ENCODE results near the gene NFATC1.
"Not testable (repeated sequence)": the region's sequence is repeated elsewhere in the genome, so short reads cannot be mapped to it uniquely, and the experiment has no call there.

NFATC1 gene

DNA sequence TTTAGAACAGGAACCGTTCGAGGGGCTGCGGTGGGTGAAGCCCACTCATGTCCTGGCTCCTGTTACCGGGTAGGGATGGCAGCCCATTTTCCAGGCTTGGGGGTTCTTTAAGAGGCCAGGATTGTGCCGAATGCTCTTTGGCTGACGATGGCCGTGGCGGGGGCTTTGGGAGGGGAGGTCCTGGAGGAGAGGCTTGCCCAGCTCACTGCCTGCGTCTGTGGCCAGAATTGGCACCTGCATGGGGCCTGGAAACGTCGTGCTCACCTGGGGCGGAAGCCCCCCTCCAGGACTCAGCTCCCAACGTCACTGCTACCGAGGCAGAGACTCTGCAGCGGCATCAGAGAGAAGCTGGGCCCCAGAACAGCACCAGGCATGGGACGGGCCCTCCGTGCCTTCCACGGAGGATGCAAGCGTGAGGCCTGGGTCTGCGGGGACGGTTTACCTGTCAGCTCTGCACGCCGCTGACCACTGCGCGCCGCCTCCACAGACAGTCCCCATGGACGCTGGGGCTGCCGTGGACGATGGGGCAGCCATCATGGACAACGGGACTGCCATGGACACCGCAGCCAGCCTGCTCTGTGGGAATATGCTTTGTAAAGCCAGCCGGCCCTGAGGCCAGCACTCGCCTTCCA lies 82.9 kb downstream of the NFATC1 start:
- TF ChIP-seq, protein P1, sequence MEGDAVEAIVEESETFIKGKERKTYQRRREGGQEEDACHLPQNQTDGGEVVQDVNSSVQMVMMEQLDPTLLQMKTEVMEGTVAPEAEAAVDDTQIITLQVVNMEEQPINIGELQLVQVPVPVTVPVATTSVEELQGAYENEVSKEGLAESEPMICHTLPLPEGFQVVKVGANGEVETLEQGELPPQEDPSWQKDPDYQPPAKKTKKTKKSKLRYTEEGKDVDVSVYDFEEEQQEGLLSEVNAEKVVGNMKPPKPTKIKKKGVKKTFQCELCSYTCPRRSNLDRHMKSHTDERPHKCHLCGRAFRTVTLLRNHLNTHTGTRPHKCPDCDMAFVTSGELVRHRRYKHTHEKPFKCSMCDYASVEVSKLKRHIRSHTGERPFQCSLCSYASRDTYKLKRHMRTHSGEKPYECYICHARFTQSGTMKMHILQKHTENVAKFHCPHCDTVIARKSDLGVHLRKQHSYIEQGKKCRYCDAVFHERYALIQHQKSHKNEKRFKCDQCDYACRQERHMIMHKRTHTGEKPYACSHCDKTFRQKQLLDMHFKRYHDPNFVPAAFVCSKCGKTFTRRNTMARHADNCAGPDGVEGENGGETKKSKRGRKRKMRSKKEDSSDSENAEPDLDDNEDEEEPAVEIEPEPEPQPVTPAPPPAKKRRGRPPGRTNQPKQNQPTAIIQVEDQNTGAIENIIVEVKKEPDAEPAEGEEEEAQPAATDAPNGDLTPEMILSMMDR (IDR thresholded peaks at IDR 0.05), result no peak
- Histone ChIP-seq H3K27ac (no peak overlapping the region), H3K4me3 (no peak overlapping the region)
- DNase-seq (ENCODE audit: low spot score), result no peak

DNA sequence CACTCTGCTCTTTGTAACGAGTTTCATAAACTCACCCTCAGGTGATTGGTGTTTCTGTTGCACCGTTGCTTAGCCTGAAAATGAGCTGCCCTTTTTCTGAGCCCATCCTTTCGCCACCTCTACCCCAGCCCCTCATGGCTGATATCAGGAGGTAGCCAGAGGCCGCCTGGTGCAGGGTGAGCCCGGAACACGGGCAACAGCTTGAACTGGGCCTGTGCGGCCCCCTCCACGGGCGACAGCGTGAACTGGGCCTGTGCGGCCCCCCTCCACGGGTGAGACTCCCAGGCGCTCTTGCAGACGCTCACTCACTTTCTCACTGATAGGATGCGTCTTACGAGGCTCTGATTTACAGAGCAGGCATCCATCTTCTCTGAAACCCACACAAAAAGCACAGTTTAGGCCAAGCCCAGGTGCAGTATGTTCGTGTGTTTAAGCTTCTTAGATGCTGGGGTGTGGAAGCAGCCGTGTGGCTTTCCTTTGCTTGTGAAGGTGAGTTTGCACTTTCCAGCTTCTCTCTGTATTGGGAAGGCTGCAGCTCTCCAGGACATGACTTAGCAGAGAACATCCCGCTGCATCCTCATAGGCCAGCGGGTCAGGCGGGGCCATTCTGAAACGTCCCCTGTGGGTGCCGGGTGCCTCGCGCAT lies 83.5 kb downstream of the NFATC1 start:
- DNase-seq (ENCODE audit: low spot score), result no peak
- Histone ChIP-seq H3K4me3 (no peak overlapping the region), H3K27ac (no peak overlapping the region)
- TF ChIP-seq, protein P1 (IDR thresholded peaks at IDR 0.05), result no peak

DNA sequence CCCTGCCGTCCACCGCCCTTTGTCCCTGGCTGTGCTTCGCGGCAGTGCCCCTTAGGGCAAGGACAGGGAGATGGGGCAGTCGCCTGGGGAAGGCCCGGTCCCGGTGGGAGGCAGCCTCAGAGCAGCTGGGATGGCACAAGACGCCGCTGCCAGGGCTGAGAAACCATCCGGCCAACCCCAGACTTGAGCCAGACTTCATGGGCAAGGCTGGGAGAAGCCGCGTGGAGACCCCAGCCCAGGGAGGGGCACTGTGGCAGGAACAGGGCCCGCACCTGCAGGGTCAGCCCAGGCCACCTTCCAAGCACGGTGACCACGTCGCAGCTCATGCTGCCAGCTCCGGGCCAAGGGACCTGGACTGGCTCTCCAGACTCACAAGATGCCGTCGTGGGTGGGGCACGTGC lies 84.0 kb downstream of the NFATC1 start:
- no peak for DNase-seq (ENCODE audit: low spot score)

DNA sequence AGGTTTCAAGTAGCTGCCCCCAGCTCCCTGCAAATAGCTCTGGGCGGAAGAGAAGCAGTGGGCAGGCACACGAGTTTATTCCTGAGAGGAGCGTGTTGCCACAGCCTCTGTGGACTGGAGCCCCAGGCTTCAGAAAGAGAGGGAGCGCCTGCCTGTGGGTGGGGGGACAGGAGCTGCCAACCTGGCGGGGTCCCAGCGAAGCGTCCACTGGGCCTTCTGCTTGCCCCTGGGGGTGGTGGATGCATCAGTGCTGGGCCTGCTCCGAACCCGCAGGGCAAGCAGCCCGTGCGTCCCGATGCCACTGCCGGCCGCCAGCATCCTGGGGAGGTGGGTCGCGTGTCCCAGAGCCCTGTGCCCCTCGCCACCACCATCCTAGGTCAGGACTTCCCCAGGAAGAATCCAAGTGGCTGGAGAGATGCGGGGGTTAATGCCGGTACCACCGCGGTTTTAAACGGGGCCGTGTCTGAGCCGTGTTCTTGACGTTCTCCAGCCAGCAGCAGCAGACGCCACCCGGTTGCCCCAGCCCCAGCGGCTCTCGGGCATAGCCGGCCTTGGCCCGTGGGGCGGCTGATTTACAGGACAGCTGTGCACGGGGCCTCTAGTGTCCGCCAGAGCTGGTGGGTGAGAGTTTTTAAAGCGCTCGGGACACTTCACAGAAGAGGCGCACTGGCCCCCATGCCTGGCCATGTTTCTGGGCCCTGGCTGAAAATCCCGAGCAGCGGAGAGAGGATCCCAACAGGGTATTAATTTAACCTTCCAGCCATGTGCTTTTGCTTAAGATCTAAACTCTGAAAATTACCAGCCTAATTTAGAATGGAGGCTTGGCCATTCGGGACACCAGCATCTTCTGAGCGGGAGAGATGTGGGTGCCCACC lies 84.7 kb downstream of the NFATC1 start:
- no peak overlapping the region for H3K27ac ChIP-seq
- H3K4me3 ChIP-seq, result no peak overlapping the region
- no peak for DNase-seq (ENCODE audit: low spot score)
- TF ChIP-seq, protein P1 (IDR thresholded peaks at IDR 0.05), result no peak

More for the DNA sequence above, 84.0 kb downstream of the NFATC1 start:
- Histone ChIP-seq H3K4me3 (no peak overlapping the region), H3K27ac (no peak overlapping the region)
- TF ChIP-seq, protein P1 (IDR thresholded peaks at IDR 0.05), result no peak

DNA sequence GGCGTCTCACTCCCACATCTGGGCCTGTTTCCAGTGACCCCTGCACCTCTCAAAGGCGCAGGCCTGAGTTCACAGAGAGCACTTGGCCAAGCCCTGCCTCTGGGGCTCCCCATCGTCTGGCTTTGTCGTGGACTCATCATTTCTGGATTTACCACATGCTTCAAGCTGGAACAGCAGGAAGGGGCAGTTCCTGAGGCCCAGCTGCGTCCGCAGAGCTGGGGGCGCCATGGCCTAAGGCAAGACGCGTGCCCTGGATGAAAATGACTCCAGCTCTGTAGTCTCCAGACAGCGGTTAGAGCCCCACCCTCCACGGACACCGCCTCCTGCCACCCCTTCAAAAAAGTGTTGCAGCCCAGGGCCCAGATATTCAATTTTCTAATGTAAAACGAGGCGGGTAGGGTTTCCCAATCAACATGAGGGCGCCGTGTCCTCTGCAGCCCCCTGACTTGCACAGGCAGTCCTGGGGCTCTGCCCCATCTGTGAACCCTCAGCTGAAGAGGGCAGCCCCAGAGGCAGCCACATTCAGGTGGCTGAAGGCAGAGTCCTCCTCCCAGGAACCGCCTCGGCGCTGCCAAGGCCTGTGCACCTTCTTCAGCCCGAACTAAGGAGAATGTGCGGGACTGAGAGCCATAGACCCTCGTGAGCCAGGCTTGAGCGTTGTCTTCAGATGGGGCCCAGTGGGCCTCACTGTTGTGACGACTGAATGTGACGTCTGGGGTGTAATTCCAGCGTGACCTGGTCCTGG lies 85.5 kb downstream of the NFATC1 start:
- TF ChIP-seq, protein P1 (IDR thresholded peaks at IDR 0.05), result no peak
- Histone ChIP-seq H3K4me3 (no peak overlapping the region), H3K27ac (no peak overlapping the region)
- DNase-seq (ENCODE audit: low spot score), result no peak

DNA sequence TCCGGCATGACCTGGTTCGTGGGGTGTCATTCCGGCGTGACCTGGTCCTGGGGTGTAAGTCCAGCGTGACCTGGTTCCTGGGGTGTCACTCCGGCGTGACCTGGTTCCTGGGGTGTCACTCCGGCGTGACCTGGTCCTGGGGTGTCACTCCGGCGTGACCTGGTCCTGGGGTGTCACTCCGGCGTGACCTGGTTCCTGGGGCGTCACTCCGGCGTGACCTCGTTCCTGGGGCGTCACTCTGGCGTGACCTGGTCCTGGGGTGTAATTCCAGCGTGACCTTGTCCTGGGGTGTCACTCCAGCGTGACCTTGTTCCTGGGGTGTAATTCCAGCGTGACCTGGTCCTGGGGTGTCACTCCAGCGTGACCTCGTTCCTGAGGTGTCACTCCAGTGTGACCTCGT lies 87.7 kb downstream of the NFATC1 start:
- not testable (repeated sequence) for DNase-seq (ENCODE audit: low spot score); H3K27ac ChIP-seq; H3K4me3 ChIP-seq

DNA sequence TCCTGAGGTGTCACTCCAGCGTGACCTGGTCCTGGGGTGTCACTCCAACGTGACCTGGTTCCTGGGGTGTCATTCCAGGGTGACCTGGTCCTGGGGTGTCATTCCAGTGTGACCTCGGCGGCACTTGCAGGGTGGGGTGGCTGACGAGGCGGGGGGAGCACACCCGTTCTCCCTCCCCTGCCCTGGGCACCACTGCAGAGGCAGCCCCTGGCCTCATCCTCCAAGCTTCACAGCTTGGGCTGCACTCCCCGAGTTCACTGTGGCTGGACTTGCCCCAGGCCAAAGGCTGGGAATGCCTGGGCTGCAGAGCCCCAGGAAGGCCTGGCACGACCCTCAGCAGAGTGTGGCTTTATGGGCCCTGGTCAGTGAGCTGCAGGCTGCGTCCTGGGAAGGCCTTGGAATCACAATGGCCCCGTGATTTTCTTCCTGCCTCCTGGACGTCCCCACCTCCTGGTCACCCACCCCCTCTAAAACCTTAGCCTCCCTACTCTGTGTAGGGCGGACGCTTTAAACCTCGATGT lies 88.3 kb downstream of the NFATC1 start:
- H3K27ac ChIP-seq, result no peak overlapping the region
- H3K4me3 ChIP-seq, result no peak overlapping the region
- TF ChIP-seq, protein P1 (IDR thresholded peaks at IDR 0.05), result no peak
- no peak for DNase-seq (ENCODE audit: low spot score)

Data from coronary artery (tissue), 2 donors.